ENCODE measurements around the gene CNOT10. TPM values are rescaled to one million over a fixed set of nuclear protein-coding genes. Genes with fewer than 3 reads are reported as not detected.

CNOT10 gene
- total and polyA plus RNA-seq, 2 donors: 28.9 to 41.6 TPM

GRCh38 chr3:32822609-32823498 is 137.9 kb downstream of the CNOT10 start:
- Histone ChIP-seq H3K4me1 (ENCODE audit: control insufficient read depth in 2 of 2, insufficient read depth in 2 of 2, low read length in 2 of 2) (peaks cover 0 to 1% of the 10 kb centered on the region in 2 donors), H3K27me3 (ENCODE audit: control insufficient read depth in 2 of 2, insufficient read depth in 1 of 2, low read length in 1 of 2) (peaks cover 30 to 53% of the 10 kb centered on the region in 2 donors), H3K4me3 (ENCODE audit: low read length in 2 of 2) (no peak overlapping the region), H3K27ac (ENCODE audit: low read depth in 1 of 2, low read length in 1 of 2) (no peak overlapping the region), H3K36me3 (ENCODE audit: control insufficient read depth in 2 of 2, insufficient read depth in 2 of 2, low read length in 1 of 2) (no peaks in the 10 kb centered on the region), H3K9me3 (ENCODE audit: control insufficient read depth in 2 of 2, insufficient read depth in 1 of 2, low read length in 1 of 2) (peaks cover 0 to 12% of the 10 kb centered on the region in 2 donors)
- DNase-seq (ENCODE audit: low read depth in 6 of 9, low spot score in 9 of 9): no peak
- 97% methylated on average over 5 of the region's 5 CpGs for WGBS

Other genes starting within 250 kb of the CNOT10 start
- gene CMTM6, start 182.3 kb upstream of the CNOT10 start, total RNA-seq: 56.2 TPM
- 46.3 TPM for gene CMTM6, start 182.3 kb upstream of the CNOT10 start, polyA plus RNA-seq
- gene DYNC1LI1, start 114.3 kb upstream of the CNOT10 start, total RNA-seq: 28.4 TPM
- gene DYNC1LI1, start 114.3 kb upstream of the CNOT10 start, polyA plus RNA-seq: 29.2 TPM
- gene TRIM71, start 132.8 kb downstream of the CNOT10 start, total RNA-seq: 0.09 TPM
- gene TRIM71, start 132.8 kb downstream of the CNOT10 start, polyA plus RNA-seq: 0.09 TPM

All from thymus (tissue), 11 donors.